SU-DHL-6 (cell line): ENCODE measurements around the gene RHOB.

Source experiments
- CTCF ChIP-seq: fragments of 200-600 bp; sonication (generic); IDR thresholded peaks from one replicate; pipeline ENCODE4 v1.5.1; 2017; ENCODE audit warnings: antibody characterized with exemption, mild to moderate bottlenecking, low read length, moderate library complexity; ENCODE audit not compliant: insufficient read depth, poor library complexity, severe bottlenecking
- EZH2phosphoT487 ChIP-seq: fragments of 200-600 bp; sonication (generic), shearing (Covaris generic); conservative IDR thresholded peaks from 2 replicates; pipeline ENCODE4 v1.6.1; 2018; ENCODE audit warnings: mild to moderate bottlenecking, antibody characterized with exemption, low read length, moderate library complexity, mixed read lengths

- TF ChIP-seq CTCF: no peak
- no peak for TF ChIP-seq EZH2phosphoT487
Measured at GRCh38 chr2:20400787-20401488, 45.9 kb upstream of the RHOB start.
